HUES64 (cell line): Measurements from ENCODE around the gene ZFP69B. TPM values are rescaled to one million over a fixed set of nuclear protein-coding genes. Genes with fewer than 3 reads are reported as not detected.
A peak's percentile ranks its signal among the peaks of the same experiment; 100 is the strongest.

Source experiments
- H3K27ac ChIP-seq: 2 replicates; pipeline ENCODE4 v1.7.0; 2013; ENCODE audit warnings: low read depth, low read length, inconsistent platforms
- H3K27me3 ChIP-seq: 2 replicates; pipeline ENCODE4 v1.6.1; 2013; ENCODE audit warnings: mild to moderate bottlenecking, low read length; ENCODE audit not compliant: insufficient read depth
- H3K36me3 ChIP-seq: 2 replicates; pipeline ENCODE4 v1.6.1; 2013; ENCODE audit warnings: mild to moderate bottlenecking, low read length; ENCODE audit not compliant: insufficient read depth
- H3K4me1 ChIP-seq: 2 replicates; pipeline ENCODE4 v1.6.1; 2013; ENCODE audit warnings: mild to moderate bottlenecking, low read length, moderate library complexity; ENCODE audit not compliant: insufficient read depth
- H3K4me3 ChIP-seq: 2 replicates; pipeline ENCODE4 v1.5.1; 2013; ENCODE audit warnings: mild to moderate bottlenecking, low read length, moderate library complexity
- H3K9ac ChIP-seq: 2 replicates; pipeline ENCODE4 v1.6.1; 2013; ENCODE audit warnings: mild to moderate bottlenecking, low read depth, low read length
- H3K9me3 ChIP-seq: 2 replicates; pipeline ENCODE4 v1.6.1; 2013; ENCODE audit warnings: low read depth, low read length; ENCODE audit not compliant: insufficient read depth
- WGBS: fragments of 150-250, 120-280 bp; methylation state at CpG from one replicate; pipeline ENCODE4 v1.1.7; 2013; ENCODE audit warnings: missing lambda C conversion rate; 5-methylcytosine and 5-hydroxymethylcytosine counted together
- polyA plus RNA-seq, 2 experiments: library from polyadenylated mRNA; stranded (reverse); fragments of 50-300 nt; gene quantifications; one replicate each; pipeline ENCODE4 v1.2.3, GENCODE V29; 2013

The ZFP69B gene
- 6.4 TPM for polyA plus RNA-seq (2013, experiment 1 of 2)
- 6.7 TPM for polyA plus RNA-seq (2013, experiment 2 of 2)

GRCh38 chr1:40449684-40450494 is at the start of gene ZFP69B:
ZFP69B (plus strand) TSS chr1:40450476; CDS start chr1:40450962, 486 bp downstream.
- H3K9me3 ChIP-seq: peaks cover 38% of the 10 kb centered on the region
- H3K4me3 ChIP-seq: peak within 1 kb of the TSS; percentile 82
- peaks cover 12% of the 10 kb centered on the region for H3K4me1 ChIP-seq
- peaks cover 25% of the 10 kb centered on the region for H3K36me3 ChIP-seq
- H3K27me3 ChIP-seq: no peaks in the 10 kb centered on the region
- peak within 1 kb of the TSS; percentile 72 for H3K27ac ChIP-seq
- H3K9ac ChIP-seq: peak within 1 kb of the TSS; percentile 80
- 2% methylated on average over 64 of the region's 64 CpGs for WGBS

DNA sequence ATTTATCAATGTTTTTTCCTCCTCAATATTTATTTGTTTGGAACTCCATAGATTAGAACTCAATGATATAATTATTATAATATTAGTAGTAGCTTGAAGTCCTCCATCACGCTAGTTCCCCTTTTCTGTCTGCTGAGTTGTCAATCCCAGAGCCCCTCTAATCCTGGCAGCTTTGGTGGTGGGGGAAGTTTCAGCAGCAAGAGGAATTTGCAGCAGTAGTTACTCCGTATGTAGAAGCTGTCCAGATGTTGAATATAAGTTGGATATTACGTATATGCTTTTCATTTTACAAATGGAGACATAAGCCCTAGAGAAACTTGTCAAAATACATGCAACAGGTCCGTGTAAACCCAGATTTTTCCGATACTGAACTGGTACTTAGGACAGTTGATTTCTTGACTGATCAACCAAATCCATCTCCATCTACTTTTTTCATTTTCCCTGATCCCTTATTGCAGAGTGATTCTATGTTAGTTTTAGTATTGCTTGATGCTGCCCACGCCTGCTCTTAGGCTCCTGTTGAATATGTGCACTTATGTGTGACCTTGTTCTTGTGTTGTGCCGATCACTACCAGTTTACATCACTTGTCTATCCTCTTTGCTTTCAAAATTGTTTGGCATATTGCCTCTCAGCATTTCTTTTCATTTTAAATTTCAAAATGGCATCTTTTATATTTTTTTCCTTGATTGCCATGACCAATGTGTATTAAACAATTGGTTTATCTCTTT is 48.6 kb upstream of the ZFP69B start:
- Histone ChIP-seq H3K9ac (no peak overlapping the region), H3K27me3 (no peaks in the 10 kb centered on the region), H3K4me1 (no peaks in the 10 kb centered on the region), H3K4me3 (no peak overlapping the region), H3K36me3 (no peaks in the 10 kb centered on the region), H3K27ac (no peak overlapping the region), H3K9me3 (no peaks in the 10 kb centered on the region)
- 93% methylated on average over 7 of the region's 7 CpGs for WGBS

DNA sequence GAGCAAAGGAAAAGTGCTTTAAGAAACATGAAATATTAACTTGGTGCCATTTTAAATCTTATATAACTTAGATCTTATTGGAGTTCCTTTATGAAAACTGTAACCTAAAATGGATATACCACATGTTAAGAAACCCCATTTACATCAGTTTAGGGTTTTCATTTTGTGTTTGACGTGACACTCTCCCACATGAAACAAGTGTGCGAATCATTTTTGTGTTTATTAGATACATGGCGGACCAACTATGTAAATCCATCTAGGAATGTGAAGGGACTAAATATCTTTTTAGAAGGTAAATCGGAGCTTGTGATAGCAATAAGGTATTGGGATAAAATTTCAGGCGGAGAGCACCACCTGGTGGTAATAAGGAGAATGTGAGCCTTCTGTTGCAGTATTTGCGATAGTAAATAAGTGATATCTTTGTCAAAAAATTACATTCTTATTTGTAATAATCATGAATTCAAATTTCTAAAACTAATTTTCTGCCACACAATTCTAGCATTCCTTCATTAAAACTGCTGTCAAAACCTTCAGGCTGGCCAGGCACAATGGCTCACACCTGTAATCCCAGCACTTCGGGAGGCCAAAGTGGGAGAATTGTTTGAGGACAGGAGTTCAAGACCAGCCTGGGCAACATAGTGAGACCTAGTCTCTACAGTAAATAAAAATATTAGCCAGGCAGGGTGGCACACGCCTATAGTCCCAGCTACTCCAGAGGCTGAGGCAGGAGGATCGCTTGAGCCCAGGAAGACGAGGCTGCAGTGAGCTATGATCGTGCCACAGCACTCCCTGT is 45.4 kb upstream of the ZFP69B start:
- H3K27ac ChIP-seq: no peak overlapping the region
- no peaks in the 10 kb centered on the region for H3K9me3 ChIP-seq
- H3K4me3 ChIP-seq: no peak overlapping the region
- H3K9ac ChIP-seq: no peak overlapping the region
- WGBS: 72% methylated on average over 10 of the region's 11 CpGs
- peaks cover 9% of the 10 kb centered on the region for H3K4me1 ChIP-seq
- H3K27me3 ChIP-seq: no peaks in the 10 kb centered on the region
- no peaks in the 10 kb centered on the region for H3K36me3 ChIP-seq

DNA sequence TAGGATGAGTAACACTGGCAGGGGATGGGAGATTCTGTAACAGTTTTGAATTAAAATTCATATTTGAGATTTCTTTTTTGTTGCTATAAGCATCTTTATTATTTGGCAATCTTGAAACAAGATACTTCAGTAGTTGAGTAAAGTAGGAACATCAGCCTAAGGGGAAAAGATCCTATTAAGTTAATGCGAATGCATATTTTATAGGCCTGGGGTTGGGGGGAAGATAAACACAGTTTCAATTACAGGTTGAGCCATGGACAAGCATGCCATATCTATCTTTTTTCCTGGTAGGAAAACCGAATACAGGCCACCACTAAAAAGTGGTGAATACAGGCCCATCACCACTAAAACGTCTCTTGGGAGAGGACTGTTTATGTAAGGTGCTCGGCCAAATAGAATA is 44.5 kb upstream of the ZFP69B start:
- WGBS: 96% methylated on average over 4 of the region's 4 CpGs
- Histone ChIP-seq H3K36me3 (no peaks in the 10 kb centered on the region), H3K9ac (no peak overlapping the region), H3K27ac (no peak overlapping the region), H3K4me1 (peaks cover 9% of the 10 kb centered on the region), H3K9me3 (no peaks in the 10 kb centered on the region), H3K27me3 (no peaks in the 10 kb centered on the region), H3K4me3 (no peak overlapping the region)

DNA sequence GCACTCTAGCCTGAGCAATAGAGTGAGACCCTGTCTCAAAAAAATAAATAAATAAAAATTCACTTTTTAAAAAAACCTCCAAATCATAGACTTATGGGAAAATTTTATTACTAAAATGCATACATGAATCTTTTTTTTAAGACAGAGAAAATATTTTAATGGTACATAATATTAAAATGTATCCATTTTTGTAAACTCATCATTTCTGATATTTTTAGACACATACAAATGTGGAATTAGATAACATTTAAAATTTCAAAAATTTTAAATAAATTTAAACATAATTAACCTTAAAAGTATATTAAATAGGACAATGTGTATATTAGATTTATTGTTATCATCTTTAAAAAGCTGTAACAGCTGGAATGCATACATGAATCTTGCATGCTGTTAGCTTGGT is 42.8 kb upstream of the ZFP69B start:
- H3K27me3 ChIP-seq: no peaks in the 10 kb centered on the region
- peaks cover 9% of the 10 kb centered on the region for H3K4me1 ChIP-seq
- no peaks in the 10 kb centered on the region for H3K36me3 ChIP-seq
- no peak overlapping the region for H3K4me3 ChIP-seq
- no peak overlapping the region for H3K9ac ChIP-seq
- H3K9me3 ChIP-seq: no peaks in the 10 kb centered on the region
- H3K27ac ChIP-seq: no peak overlapping the region

GRCh38 chr1:40409467-40409866 is 40.8 kb upstream of the ZFP69B start:
- H3K27ac ChIP-seq: peak overlapping the region; percentile 39; the same call in 1 of the 2 replicates
- H3K4me3 ChIP-seq: no peak overlapping the region
- H3K9ac ChIP-seq: no peak overlapping the region
- no peaks in the 10 kb centered on the region for H3K27me3 ChIP-seq
- H3K9me3 ChIP-seq: no peaks in the 10 kb centered on the region
- 54% methylated on average over 4 of the region's 4 CpGs for WGBS
- H3K36me3 ChIP-seq: no peaks in the 10 kb centered on the region
- H3K4me1 ChIP-seq: peaks cover 9% of the 10 kb centered on the region

DNA sequence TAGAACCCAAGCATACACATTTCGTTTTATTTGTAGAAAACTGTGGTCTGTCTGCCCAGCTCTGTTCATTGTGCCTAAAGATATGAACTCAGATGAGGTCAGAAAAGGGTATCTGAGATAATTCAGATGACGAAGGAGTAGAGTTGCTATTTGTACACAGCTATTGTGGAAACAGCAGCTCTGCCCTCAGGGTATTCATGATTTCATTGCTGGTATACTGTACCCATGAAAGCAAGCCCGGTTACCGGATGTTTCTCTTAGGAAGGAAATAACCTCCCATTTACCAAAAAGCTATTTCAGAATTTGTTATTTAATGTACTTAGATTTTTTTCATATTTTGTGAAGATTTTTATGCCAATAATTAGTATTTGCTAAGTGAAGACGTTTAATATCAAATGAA is 39.0 kb upstream of the ZFP69B start:
- Histone ChIP-seq H3K4me1 (peaks cover 9% of the 10 kb centered on the region), H3K9ac (no peak overlapping the region), H3K27me3 (no peaks in the 10 kb centered on the region), H3K9me3 (no peaks in the 10 kb centered on the region), H3K4me3 (no peak overlapping the region), H3K27ac (no peak overlapping the region), H3K36me3 (no peaks in the 10 kb centered on the region)
- 92% methylated on average over 4 of the region's 5 CpGs for WGBS

GRCh38 chr1:40411843-40412242 is 38.4 kb upstream of the ZFP69B start:
- Histone ChIP-seq H3K27ac (no peak overlapping the region), H3K27me3 (no peaks in the 10 kb centered on the region), H3K4me1 (peaks cover 9% of the 10 kb centered on the region), H3K9me3 (no peaks in the 10 kb centered on the region), H3K36me3 (peaks cover under 1% of the 10 kb centered on the region; the same call in 1 of the 2 replicates), H3K4me3 (no peak overlapping the region), H3K9ac (no peak overlapping the region)
- 100% methylated on average over 1 of the region's 2 CpGs for WGBS

- Histone ChIP-seq H3K4me1 (peaks cover 9% of the 10 kb centered on the region), H3K4me3 (no peak overlapping the region), H3K27ac (no peak overlapping the region), H3K36me3 (peaks cover 8% of the 10 kb centered on the region; the same call in 1 of the 2 replicates), H3K9ac (no peak overlapping the region), H3K27me3 (no peaks in the 10 kb centered on the region), H3K9me3 (no peaks in the 10 kb centered on the region)
- WGBS: 98% methylated on average over 6 of the region's 6 CpGs
Measured at GRCh38 chr1:40413527-40414252, 36.6 kb upstream of the ZFP69B start.

DNA sequence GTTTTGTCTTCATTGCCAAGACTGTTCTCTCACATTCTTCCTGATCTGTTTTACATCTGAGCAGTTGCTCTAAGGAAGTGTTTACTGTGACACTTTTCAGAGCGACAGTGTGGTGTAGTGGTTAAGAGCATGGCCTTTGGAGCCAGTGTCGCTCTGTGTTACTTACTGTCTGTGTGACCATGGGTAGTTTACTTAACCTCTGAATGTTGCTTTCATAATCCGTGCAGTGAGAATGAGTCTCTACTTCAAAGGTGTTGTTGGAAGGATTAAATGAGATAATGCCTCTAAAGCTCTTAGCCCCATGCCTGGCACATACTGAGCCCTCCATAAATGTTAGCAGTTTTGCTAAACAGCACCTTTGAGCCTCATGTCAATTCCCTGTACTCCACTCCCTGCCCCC is 35.9 kb upstream of the ZFP69B start:
- Histone ChIP-seq H3K27me3 (no peaks in the 10 kb centered on the region), H3K36me3 (peaks cover 8% of the 10 kb centered on the region; the same call in 1 of the 2 replicates), H3K9me3 (no peaks in the 10 kb centered on the region), H3K9ac (no peak overlapping the region), H3K4me1 (peaks cover 4% of the 10 kb centered on the region), H3K27ac (no peak overlapping the region), H3K4me3 (no peak overlapping the region)
- 87% methylated on average over 3 of the region's 3 CpGs for WGBS
